Testis (tissue), 3 donors: ENCODE measurements around the gene ITSN2. TPM values are rescaled to one million over a fixed set of nuclear protein-coding genes. Genes with fewer than 3 reads are reported as not detected.

Experiments
- DNase-seq: peaks from one replicate; pipeline ENCODE4 v3.0.0-alpha.2; 2019
- H3K27ac ChIP-seq, 2 donors: fragments of 200-600 bp; sonication (generic); one replicate each; pipeline ENCODE4 v1.5.1; 2019
- H3K27me3 ChIP-seq: fragments of 200-600 bp; sonication (generic); one replicate; pipeline ENCODE4 v1.5.1; 2019
- H3K36me3 ChIP-seq: fragments of 200-600 bp; sonication (generic); one replicate; pipeline ENCODE4 v1.5.1; 2017; ENCODE audit warnings: low read depth; ENCODE audit errors: missing control alignments
- H3K4me1 ChIP-seq: fragments of 200-600 bp; sonication (generic); one replicate; pipeline ENCODE4 v1.5.1; 2019
- H3K4me3 ChIP-seq, 2 donors: fragments of 200-600 bp; sonication (generic); one replicate each; pipeline ENCODE4 v1.5.1; 2017 to 2019
- H3K9me3 ChIP-seq: fragments of 200-600 bp; sonication (generic); one replicate; pipeline ENCODE4 v1.5.1; 2017
- CTCF ChIP-seq, 3 experiments: fragments of 450-650 bp in 2 of 3; fragments of 200-600 bp in 1 of 3; sonication (generic) in 1 of 3; IDR thresholded peaks; one replicate each; pipeline ENCODE4 v1.5.1; 2016 to 2019; ENCODE audit warnings: antibody characterized with exemption in 3 of 3, mild to moderate bottlenecking in 2 of 3, moderate library complexity in 1 of 3
- POLR2A ChIP-seq: fragments of 450-650 bp; IDR thresholded peaks from one replicate; pipeline ENCODE4 v1.6.1; 2017; ENCODE audit warnings: antibody characterized with exemption, mild to moderate bottlenecking, moderate library complexity
- WGBS, 2 donors: methylation state at CpG; one replicate each; pipeline ENCODE4 v1.1.5; 2018; 5-methylcytosine and 5-hydroxymethylcytosine counted together
- intact Hi-C: fragments of 100-400 bp; cut with DNase I; formaldehyde crosslinking; loops from one replicate; pipeline ENCODE4 v1.15.1; 2023; ENCODE audit warnings: low total_unique reads
- polyA plus RNA-seq: library from polyadenylated mRNA; stranded (reverse); fragments of 350-450 nt; fragmentation: Illumina TruSeq; extraction: RNeasy Lipid Tissue Mini Kit (QIAGEN cat#74804); gene quantifications from one replicate; pipeline ENCODE4 v1.2.3, GENCODE V29; 2014; ENCODE audit warnings: low read depth, low replicate concordance; ENCODE audit not compliant: insufficient read depth
- total RNA-seq, 2 donors: library from RNA; depleted of rRNA; stranded (reverse); fragments of >200 nt; gene quantifications; one replicate each; pipeline ENCODE4 v1.2.3, GENCODE V29; 2016

ITSN2 gene
- total and polyA plus RNA-seq, 3 donors from 2014 or later = 9.1 to 53.8 (median 43.4) TPM

GRCh38 chr2:24287171-24287570 is 73.2 kb downstream of the ITSN2 start:
- no peaks in the 10 kb centered on the region for H3K27me3 ChIP-seq
- TF ChIP-seq CTCF (IDR thresholded peaks at IDR 0.05) (no peak), POLR2A (no peak)
- intact Hi-C loops = no loop called here
- no peaks in the 10 kb centered on the region for H3K36me3 ChIP-seq
- H3K4me3 ChIP-seq = no peak overlapping the region
- 90 to 94% methylated on average over 1 of the region's 1 CpG for WGBS, 2 donors
- no peak overlapping the region for H3K27ac ChIP-seq
- H3K4me1 ChIP-seq = no peaks in the 10 kb centered on the region
- H3K9me3 ChIP-seq = no peaks in the 10 kb centered on the region
- DNase-seq = no peak

- TF ChIP-seq CTCF (IDR thresholded peaks at IDR 0.05) (no peak), POLR2A (no peak)
- H3K4me1 ChIP-seq = no peaks in the 10 kb centered on the region
- H3K27ac ChIP-seq = no peak overlapping the region
- DNase-seq = no peak
- H3K27me3 ChIP-seq = no peaks in the 10 kb centered on the region
- H3K9me3 ChIP-seq = no peaks in the 10 kb centered on the region
- intact Hi-C loops = no loop called here
- WGBS, 2 donors = 94 to 95% methylated on average over 2 of the region's 2 CpGs
- no peaks in the 10 kb centered on the region for H3K36me3 ChIP-seq
- no peak overlapping the region for H3K4me3 ChIP-seq
Observed at GRCh38 chr2:24285484-24286152, 74.7 kb downstream of the ITSN2 start.

GRCh38 chr2:24280645-24281044 is 79.7 kb downstream of the ITSN2 start:
- Histone ChIP-seq H3K4me3 (no peak overlapping the region), H3K27ac (no peak overlapping the region), H3K4me1 (no peaks in the 10 kb centered on the region), H3K36me3 (no peaks in the 10 kb centered on the region), H3K9me3 (no peaks in the 10 kb centered on the region), H3K27me3 (no peaks in the 10 kb centered on the region)
- TF ChIP-seq POLR2A = no peak
- TF ChIP-seq CTCF (IDR thresholded peaks at IDR 0.05) = no peak
- WGBS, 2 donors = 91 to 99% methylated on average over 2 of the region's 2 CpGs
- DNase-seq = no peak
- intact Hi-C loops = no loop called here

GRCh38 chr2:24280161-24280560 is 80.2 kb downstream of the ITSN2 start:
- no peak for DNase-seq
- no peak overlapping the region for H3K27ac ChIP-seq
- TF ChIP-seq POLR2A = no peak
- no peak for TF ChIP-seq CTCF (IDR thresholded peaks at IDR 0.05)
- WGBS, 2 donors = 86 to 87% methylated on average over 4 of the region's 4 CpGs
- no peaks in the 10 kb centered on the region for H3K36me3 ChIP-seq
- H3K4me3 ChIP-seq = no peak overlapping the region
- no peaks in the 10 kb centered on the region for H3K27me3 ChIP-seq
- no peaks in the 10 kb centered on the region for H3K9me3 ChIP-seq
- intact Hi-C loops = no loop called here
- H3K4me1 ChIP-seq = no peaks in the 10 kb centered on the region

- no peaks in the 10 kb centered on the region for H3K27me3 ChIP-seq
- no peaks in the 10 kb centered on the region for H3K4me1 ChIP-seq
- H3K9me3 ChIP-seq = no peaks in the 10 kb centered on the region
- H3K36me3 ChIP-seq = no peaks in the 10 kb centered on the region
- DNase-seq = no peak
- intact Hi-C loops = no loop called here
- 63 to 78% methylated on average over 4 of the region's 4 CpGs for WGBS, 2 donors
- TF ChIP-seq POLR2A (no peak), CTCF (IDR thresholded peaks at IDR 0.05) (no peak)
- no peak overlapping the region for H3K4me3 ChIP-seq
- H3K27ac ChIP-seq = no peak overlapping the region
Observed at GRCh38 chr2:24276349-24276899, 83.9 kb downstream of the ITSN2 start.
